C4-2B (cell line): ENCODE data around the gene SPATA18.
A peak's percentile ranks its signal among the peaks of the same experiment; 100 is the strongest.

Experiments
- H3K27ac ChIP-seq: fragments of 450-650 bp; 2 replicates; pipeline ENCODE4 v1.5.1; 2017
- ZFX ChIP-seq: fragments of 450-650 bp; IDR thresholded peaks from 2 replicates; pipeline ENCODE4 v1.6.1; 2017
- TF ChIP-seq, protein P1 (sequence below): fragments of 450-650 bp; conservative IDR thresholded peaks from 2 replicates; pipeline ENCODE4 v1.5.1; 2017; ENCODE audit warnings: mild to moderate bottlenecking

SPATA18 gene

DNA sequence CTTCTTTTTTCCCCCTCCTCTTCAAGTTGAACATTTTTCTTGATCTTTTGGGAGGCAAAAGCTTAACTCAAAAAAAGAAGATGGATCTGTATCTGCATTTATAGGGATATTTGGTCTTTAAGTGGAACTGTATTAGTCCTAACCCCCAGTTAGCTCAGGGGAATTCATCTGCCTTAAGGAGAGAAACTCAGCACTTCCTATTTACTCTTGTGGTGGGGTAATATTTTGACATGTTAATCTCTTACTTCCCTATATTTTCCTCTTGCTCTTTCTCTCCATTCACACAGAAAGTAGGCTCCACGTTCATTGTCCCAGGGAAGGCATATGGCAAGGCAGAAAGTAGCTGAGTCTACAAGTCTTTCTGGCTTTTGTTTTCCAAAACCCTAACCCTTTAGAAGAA, 36.2 kb upstream of the SPATA18 start:
- H3K27ac ChIP-seq: no peak overlapping the region
- no peak for TF ChIP-seq ZFX
- TF ChIP-seq, protein P1, sequence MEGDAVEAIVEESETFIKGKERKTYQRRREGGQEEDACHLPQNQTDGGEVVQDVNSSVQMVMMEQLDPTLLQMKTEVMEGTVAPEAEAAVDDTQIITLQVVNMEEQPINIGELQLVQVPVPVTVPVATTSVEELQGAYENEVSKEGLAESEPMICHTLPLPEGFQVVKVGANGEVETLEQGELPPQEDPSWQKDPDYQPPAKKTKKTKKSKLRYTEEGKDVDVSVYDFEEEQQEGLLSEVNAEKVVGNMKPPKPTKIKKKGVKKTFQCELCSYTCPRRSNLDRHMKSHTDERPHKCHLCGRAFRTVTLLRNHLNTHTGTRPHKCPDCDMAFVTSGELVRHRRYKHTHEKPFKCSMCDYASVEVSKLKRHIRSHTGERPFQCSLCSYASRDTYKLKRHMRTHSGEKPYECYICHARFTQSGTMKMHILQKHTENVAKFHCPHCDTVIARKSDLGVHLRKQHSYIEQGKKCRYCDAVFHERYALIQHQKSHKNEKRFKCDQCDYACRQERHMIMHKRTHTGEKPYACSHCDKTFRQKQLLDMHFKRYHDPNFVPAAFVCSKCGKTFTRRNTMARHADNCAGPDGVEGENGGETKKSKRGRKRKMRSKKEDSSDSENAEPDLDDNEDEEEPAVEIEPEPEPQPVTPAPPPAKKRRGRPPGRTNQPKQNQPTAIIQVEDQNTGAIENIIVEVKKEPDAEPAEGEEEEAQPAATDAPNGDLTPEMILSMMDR: no peak

DNA sequence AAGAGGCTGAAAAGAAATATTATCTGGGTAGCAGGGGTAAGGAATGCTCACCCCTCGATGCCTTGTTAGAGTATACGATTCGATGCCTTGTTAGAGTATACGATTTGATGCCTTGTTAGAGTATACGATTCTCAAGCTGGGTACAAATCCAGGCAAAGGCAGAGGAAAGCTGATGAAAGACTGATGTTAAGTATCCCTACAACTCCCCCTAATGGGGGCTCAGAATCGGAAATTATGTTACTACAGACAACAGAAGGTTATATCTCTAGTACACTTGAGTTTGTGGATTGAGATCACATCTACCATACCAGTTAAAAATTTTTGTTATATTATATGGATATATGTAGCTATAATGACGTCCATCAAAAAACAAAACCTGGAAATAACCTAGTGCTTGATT, 35.7 kb upstream of the SPATA18 start:
- TF ChIP-seq, protein P1: peak; percentile 18; the same call in 1 of the 2 replicates
- TF ChIP-seq ZFX: no peak
- no peak overlapping the region for H3K27ac ChIP-seq

DNA sequence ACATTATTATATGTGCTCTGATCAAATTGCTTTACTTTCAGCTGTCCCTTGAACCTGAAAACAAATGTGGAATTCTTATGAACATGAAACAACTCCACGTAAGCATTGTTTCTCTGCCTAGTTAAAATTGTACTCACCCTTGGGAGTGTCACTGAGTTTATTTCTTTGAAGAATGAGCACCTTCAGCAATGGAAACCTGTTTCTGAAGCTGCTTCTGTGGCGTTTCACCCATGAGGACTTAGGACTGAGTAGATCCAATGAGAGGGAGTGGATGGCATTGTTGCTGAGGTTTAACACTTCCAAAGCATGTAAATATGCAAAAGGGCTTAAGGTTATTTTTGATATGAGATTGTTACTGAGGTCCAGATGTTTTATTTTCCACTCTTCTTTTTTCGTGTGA, 34.1 kb upstream of the SPATA18 start:
- TF ChIP-seq, protein P1: no peak
- TF ChIP-seq ZFX: no peak
- no peak overlapping the region for H3K27ac ChIP-seq

DNA sequence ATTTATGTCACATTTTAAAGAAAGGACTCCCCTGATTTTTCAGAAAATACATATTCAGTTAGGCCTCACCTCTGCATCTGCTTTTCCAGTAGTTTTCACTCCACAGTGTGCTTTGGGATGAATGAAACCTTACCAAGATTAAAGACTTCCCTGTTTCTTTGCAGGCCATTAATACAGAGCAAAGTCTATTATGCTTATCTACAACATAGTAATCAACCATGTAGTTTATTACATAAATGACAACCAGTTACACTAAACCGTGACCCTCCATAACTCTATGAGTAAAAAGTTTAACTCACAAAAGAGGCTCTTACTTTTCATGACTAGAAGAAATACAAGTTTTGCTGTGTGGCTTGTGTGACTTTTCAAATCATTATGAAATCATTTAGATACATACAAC, 33.3 kb upstream of the SPATA18 start:
- H3K27ac ChIP-seq: no peak overlapping the region
- TF ChIP-seq, protein P1: no peak
- no peak for TF ChIP-seq ZFX

DNA sequence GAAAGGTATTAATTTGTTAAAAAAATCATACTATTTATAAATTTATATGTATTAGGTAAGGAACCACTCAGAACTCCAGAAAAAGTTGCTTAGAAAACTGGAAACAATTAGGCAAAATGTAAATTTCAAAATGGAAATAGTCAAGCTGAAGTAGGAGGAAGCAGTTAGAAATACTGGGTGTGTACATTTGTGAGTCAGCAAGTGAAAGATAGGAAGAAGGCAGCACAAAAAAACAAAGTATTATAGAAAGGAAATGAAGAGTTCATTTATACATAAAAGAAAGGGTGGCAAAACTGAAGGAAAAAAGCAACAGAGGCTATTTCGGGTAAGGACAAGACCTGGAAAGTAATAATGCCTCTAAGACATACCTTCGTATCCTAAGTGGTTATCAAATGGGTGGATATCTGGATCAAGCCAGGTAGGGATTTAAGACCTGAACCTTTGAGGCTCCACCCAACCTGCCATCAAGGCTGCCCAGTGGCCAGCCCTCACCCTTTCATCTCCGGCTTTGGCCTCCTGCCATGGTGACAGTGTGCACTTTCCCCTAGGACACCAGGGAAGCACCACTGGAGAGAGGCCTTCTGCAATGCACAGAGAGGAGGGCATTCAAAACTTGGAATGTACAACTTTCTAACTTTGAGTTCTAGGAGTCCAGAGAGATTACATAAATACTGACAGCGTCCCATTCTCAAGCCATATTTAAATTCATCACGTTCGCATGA, 31.0 kb upstream of the SPATA18 start, which contains the start of gene LRRC66:
Gene LRRC66 (minus strand): TSS at position 428 of the 722 bp plus-strand sequence. CDS start 2,750 bp downstream, outside the sequence.
- TF ChIP-seq ZFX: no peak
- TF ChIP-seq, protein P1: no peak
- no peak within 1 kb of the TSS for H3K27ac ChIP-seq

DNA sequence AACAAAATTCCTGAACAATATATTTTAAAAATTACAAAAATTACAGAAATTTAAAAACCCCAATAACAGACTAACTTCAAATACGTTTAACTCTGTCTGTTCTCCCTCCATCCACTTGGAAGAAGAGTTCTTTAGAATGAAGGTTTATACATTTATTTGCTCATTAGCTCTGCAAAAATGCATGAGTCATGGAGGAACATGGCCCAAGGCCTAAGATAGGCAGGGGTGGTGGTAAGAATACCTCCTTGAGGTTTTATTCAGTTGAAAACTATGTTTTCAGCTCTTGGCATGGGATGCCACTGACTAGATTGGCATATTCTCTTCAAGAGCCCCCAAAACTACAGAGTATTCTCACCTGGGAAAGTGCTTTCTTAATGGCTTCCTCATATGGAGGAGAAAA, 22.1 kb upstream of the SPATA18 start:
- no peak for TF ChIP-seq ZFX
- TF ChIP-seq, protein P1: no peak

DNA sequence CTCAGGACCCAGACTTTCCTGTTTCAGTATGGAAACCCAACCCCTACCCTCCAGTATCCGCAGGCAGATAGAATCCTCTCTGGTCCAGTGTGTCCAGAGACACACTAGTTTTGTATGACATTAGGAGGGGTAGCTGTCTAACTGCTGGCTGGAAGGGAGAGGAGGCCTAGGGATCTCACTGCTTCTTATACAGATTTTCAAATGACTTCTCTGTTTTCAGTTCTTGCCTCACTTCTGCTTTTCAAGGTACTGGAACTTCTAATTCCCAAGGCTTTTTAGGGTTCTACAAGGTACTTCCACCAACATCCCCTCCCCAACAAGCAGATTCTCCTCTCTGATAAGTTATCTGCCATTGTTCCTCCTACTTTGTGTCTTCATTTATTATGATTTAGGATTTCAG, 19.1 kb upstream of the SPATA18 start:
- no peak overlapping the region for H3K27ac ChIP-seq
- no peak for TF ChIP-seq ZFX
- TF ChIP-seq, protein P1: no peak

More for the DNA sequence above, 22.1 kb upstream of the SPATA18 start:
- H3K27ac ChIP-seq: no peak overlapping the region
